K562 (cell line): ENCODE results near the gene EPN2. TPM values are rescaled to one million over a fixed set of nuclear protein-coding genes. Genes with fewer than 3 reads are reported as not detected.

Experiments
- ATAC-seq: fragments of 200-7000 bp; cut with Tn5 transposase; 3 replicates; pipeline ENCODE4 v1.9.1; 2020; ENCODE audit warnings: moderate library complexity
- BruUV-seq: library from RNA; stranded (reverse); fragments of 400-500 nt; replicated peaks from 2 replicates; lab custom pipeline; 2021; lab: Mats Ljungman, UMichigan
- CTCF ChIA-PET: fragments of 300-600 bp; formaldehyde crosslinking; extraction: SDS; loops from one replicate; lab custom pipeline; 2021; ENCODE audit warnings: low intra/inter-chr PET ratio; lab: Yijun Ruan, JAX
- POLR2A ChIA-PET: fragments of 300-600, 350-650 bp; sonication (Branson Sonifier 250); formaldehyde crosslinking; extraction: SDS; loops from one replicate; lab custom pipeline; 2021; ENCODE audit warnings: antibody characterized with exemption, inconsistent platforms; lab: Yijun Ruan, JAX
- DNase-seq, 4 experiments: peaks; one replicate each; pipeline versions ENCODE4 v3.0.0 to v3.0.0-alpha.2; 2011 to 2018; ENCODE audit warnings: low spot score in 3 of 4, mixed read lengths in 3 of 4; ENCODE audit errors: extremely low read depth in 1 of 4
- FAIRE-seq: peaks from 2 replicates; lab custom pipeline; 2011; peaks lifted over from hg19 to GRCh38; lab: Jason Lieb, UNC
- H2AFZ ChIP-seq: 2 replicates; pipeline ENCODE4 v1.6.0; 2011; ENCODE audit warnings: low read depth, low read length, control low read depth, inconsistent platforms
- H3K27ac ChIP-seq: fragments of 200-600 bp; 3 replicates; pipeline ENCODE4 v1.8.0; 2011; ENCODE audit warnings: low read depth, mild to moderate bottlenecking, control low read depth, inconsistent platforms, low read length, moderate library complexity, mixed read lengths; ENCODE audit errors: extremely low read depth
- H3K27me3 ChIP-seq, 2 experiments: fragments of 300-600 bp in 1 of 2; 2 replicates in 1 of 2; 3 replicates in 1 of 2; pipeline versions ENCODE4 v1.6.0 to v1.8.0; 2011; ENCODE audit warnings: inconsistent platforms in 2 of 2, low read length in 2 of 2, mild to moderate bottlenecking in 1 of 2, mixed read lengths in 1 of 2, moderate library complexity in 1 of 2; ENCODE audit not compliant: control insufficient read depth in 2 of 2, insufficient read depth in 2 of 2
- H3K36me3 ChIP-seq: fragments of 300-600 bp; 3 replicates; pipeline ENCODE4 v1.8.0; 2011; ENCODE audit warnings: mild to moderate bottlenecking, low read length, inconsistent platforms; ENCODE audit not compliant: control insufficient read depth, insufficient read depth
- H3K4me1 ChIP-seq, 2 experiments: fragments of 200-600 bp in 1 of 2; replicated peaks in 1 of 2; 2 replicates in 1 of 2; 3 replicates in 1 of 2; pipeline versions ENCODE4 v1.5.1 to v1.8.0; 2011; ENCODE audit warnings: inconsistent platforms in 2 of 2, low read length in 2 of 2, mild to moderate bottlenecking in 1 of 2, mixed read lengths in 1 of 2, moderate library complexity in 1 of 2; ENCODE audit not compliant: control insufficient read depth in 2 of 2, insufficient read depth in 2 of 2
- H3K4me2 ChIP-seq: 2 replicates; pipeline ENCODE4 v1.6.1; 2011; ENCODE audit warnings: low read length, control low read depth, inconsistent platforms, mixed read lengths; ENCODE audit not compliant: insufficient read depth
- H3K4me3 ChIP-seq: fragments of 200-600 bp; sonication (generic), shearing (Covaris generic); 2 replicates; pipeline ENCODE4 v1.5.1; 2016; ENCODE audit warnings: control low read depth, inconsistent platforms
- H3K79me2 ChIP-seq: fragments of 200-600 bp; 3 replicates; pipeline ENCODE4 v1.8.0; 2011; ENCODE audit warnings: low read length, inconsistent platforms; ENCODE audit not compliant: control insufficient read depth, insufficient read depth
- H3K9ac ChIP-seq, 2 experiments: 2 replicates each; pipeline versions ENCODE4 v1.6.0 to v1.6.1; 2011; ENCODE audit warnings: low read depth in 2 of 2, low read length in 2 of 2, control low read depth in 1 of 2, inconsistent platforms in 1 of 2, mild to moderate bottlenecking in 1 of 2, mixed read lengths in 1 of 2; ENCODE audit not compliant: insufficient read depth in 1 of 2
- H3K9me1 ChIP-seq: one replicate; pipeline ENCODE4 v1.6.0; 2011; ENCODE audit warnings: inconsistent platforms, mild to moderate bottlenecking, low read length, moderate library complexity; ENCODE audit not compliant: control insufficient read depth, insufficient read depth
- H3K9me3 ChIP-seq: replicated peaks from 2 replicates; pipeline ENCODE4 v1.5.1; 2011; ENCODE audit warnings: low read depth, low read length, inconsistent platforms; ENCODE audit not compliant: control insufficient read depth, insufficient read depth
- H4K20me1 ChIP-seq: replicated peaks from 2 replicates; pipeline ENCODE4 v1.6.1; 2011; ENCODE audit warnings: low read length, inconsistent platforms, mixed read lengths; ENCODE audit not compliant: control insufficient read depth, insufficient read depth
- HNRNPLL ChIP-seq: fragments of 200-400 bp; formaldehyde crosslinking; IDR thresholded peaks from 2 replicates; pipeline ENCODE4 v1.6.1; 2017; ENCODE audit warnings: low read length, low read depth, mild to moderate bottlenecking; ENCODE audit not compliant: poor library complexity, severe bottlenecking
- IFI16 ChIP-seq: fragments of 250-450 bp; sonication (Bioruptor Pico); IDR thresholded peaks from 2 replicates; pipeline ENCODE4 v2.1.2; 2022; ENCODE audit warnings: mild to moderate bottlenecking, inconsistent platforms
- NKRF ChIP-seq: fragments of 450-650 bp; IDR thresholded peaks from 2 replicates; pipeline ENCODE4 v1.6.1; 2016; ENCODE audit warnings: borderline replicate concordance
- PCBP2 ChIP-seq: fragments of 200-400 bp; formaldehyde crosslinking; IDR thresholded peaks from 2 replicates; pipeline ENCODE4 v1.6.1; 2018; ENCODE audit warnings: low read length, low read depth, mild to moderate bottlenecking, moderate library complexity; ENCODE audit not compliant: poor library complexity, severe bottlenecking
- SMARCE1 ChIP-seq: fragments of 450-650 bp; IDR thresholded peaks from 2 replicates; pipeline ENCODE4 v1.7.1; 2016; ENCODE audit warnings: mild to moderate bottlenecking
- SNRNP70 ChIP-seq: fragments of 200-400 bp; formaldehyde crosslinking; optimal IDR thresholded peaks from 2 replicates; pipeline ENCODE3; 2017; ENCODE audit warnings: low read depth, low read length
- ZNF324 ChIP-seq: fragments of 250-450 bp; sonication (Bioruptor Pico); IDR thresholded peaks from 2 replicates; pipeline ENCODE4 v1.4.0; 2020; ENCODE audit warnings: mild to moderate bottlenecking
- ZNF407 ChIP-seq: fragments of 450-650 bp; IDR thresholded peaks from 2 replicates; pipeline ENCODE4 v1.6.1; 2016; ENCODE audit warnings: low read depth
- WGBS: fragments of 100-300 bp; shearing (Covaris generic); methylation state at CpG from one replicate; pipeline ENCODE4 v1.1.6; 2016; ENCODE audit warnings: low coverage, mixed read lengths; ENCODE audit not compliant: insufficient coverage; ENCODE audit errors: missing lambda C conversion rate; 5-methylcytosine and 5-hydroxymethylcytosine counted together
- in situ Hi-C: fragments of 300-500 bp; cut with MboI; formaldehyde crosslinking; loops from 4 replicates; pipeline ENCODE4 v1.15.0; 2018; ENCODE audit warnings: inconsistent platforms, mixed read lengths
- intact Hi-C: fragments of 100-400 bp; cut with micrococcal nuclease; formaldehyde crosslinking; loops from 2 replicates; pipeline ENCODE4 v1.14.2; 2022
- polyA plus RNA-seq, 8 experiments: library from polyadenylated mRNA; depleted of rRNA in 4 of 8; stranded (reverse) in 5 of 8; unstranded in 3 of 8; fragments of >200 nt; fragmentation: Nextera tagmentation in 2 of 8; fragmentation: Illumina TruSeq in 1 of 8; extraction: Ambion mirVana in 2 of 8; extraction: Trizol in 1 of 8; gene quantifications; 2 replicates each; pipeline versions ENCODE4 v1.2.1 to v1.2.3, GENCODE V29; 2011 to 2014; ENCODE audit warnings: inconsistent platforms in 1 of 8, missing spikeins in 1 of 8
- total RNA-seq, 7 experiments: library from RNA; depleted of rRNA in 6 of 7; stranded (reverse); fragments of >200 nt in 6 of 7; fragmentation: Illumina TruSeq in 2 of 7; extraction: Trizol in 2 of 7; gene quantifications; 2 replicates each; pipeline versions ENCODE4 v1.2.1 to v1.2.3, GENCODE V29; 2011 to 2021; ENCODE audit warnings: low replicate concordance in 1 of 7
- TF ChIP-seq, protein P1 (sequence below): fragments of 450-650 bp; formaldehyde crosslinking; IDR thresholded peaks from 2 replicates; pipeline ENCODE4 v1.4.0; 2022; ENCODE audit warnings: missing genetic modification characterization

Gene EPN2
- total and polyA plus RNA-seq, 9 of the 15 experiments (the other 6 are each of a cell fraction or from before 2014, with no cell fraction given), result 1.0 to 12.9 (median 8.9) TPM

- TF ChIP-seq SMARCE1, result no peak
- no peak for TF ChIP-seq PCBP2
- TF ChIP-seq ZNF324 (CRISPR knock-in tag), result no peak
- TF ChIP-seq IFI16 (CRISPR knock-in tag), result no peak
- no peak for TF ChIP-seq SNRNP70
- TF ChIP-seq, protein P1, sequence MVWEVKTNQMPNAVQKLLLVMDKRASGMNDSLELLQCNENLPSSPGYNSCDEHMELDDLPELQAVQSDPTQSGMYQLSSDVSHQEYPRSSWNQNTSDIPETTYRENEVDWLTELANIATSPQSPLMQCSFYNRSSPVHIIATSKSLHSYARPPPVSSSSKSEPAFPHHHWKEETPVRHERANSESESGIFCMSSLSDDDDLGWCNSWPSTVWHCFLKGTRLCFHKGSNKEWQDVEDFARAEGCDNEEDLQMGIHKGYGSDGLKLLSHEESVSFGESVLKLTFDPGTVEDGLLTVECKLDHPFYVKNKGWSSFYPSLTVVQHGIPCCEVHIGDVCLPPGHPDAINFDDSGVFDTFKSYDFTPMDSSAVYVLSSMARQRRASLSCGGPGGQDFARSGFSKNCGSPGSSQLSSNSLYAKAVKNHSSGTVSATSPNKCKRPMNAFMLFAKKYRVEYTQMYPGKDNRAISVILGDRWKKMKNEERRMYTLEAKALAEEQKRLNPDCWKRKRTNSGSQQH (CRISPR knock-in tag), result no peak
These were observed 71.2 kb downstream of the EPN2 start (continued) for GRCh38 chr17:19308398-19308797.

- H3K27me3 ChIP-seq, result no peaks in the 10 kb centered on the region
- no peak for ATAC-seq
- peaks cover under 1% of the 10 kb centered on the region for H3K9me1 ChIP-seq
- peaks cover 16% of the 10 kb centered on the region; the same call in 2 of the 3 replicates for H3K36me3 ChIP-seq
- ChIA-PET POLR2A (no interaction called here), CTCF (no interaction called here)
- BruUV-seq, result no TSS peak
- no peak overlapping the region for H3K4me2 ChIP-seq
- H3K4me1 ChIP-seq, result peaks cover 13 to 22% of the 10 kb centered on the region in 2 experiments
- no peak overlapping the region for H2AFZ ChIP-seq
- whole genome bisulfite sequencing, result 91% methylated on average over 5 of the region's 5 CpGs
- no peak for DNase-seq
- peaks cover 2% of the 10 kb centered on the region; the same call in 1 of the 3 replicates for H3K79me2 ChIP-seq
- no peak overlapping the region for H3K9ac ChIP-seq
- no peaks in the 10 kb centered on the region for H4K20me1 ChIP-seq
- FAIRE-seq, result no peak
- H3K9me3 ChIP-seq, result no peaks in the 10 kb centered on the region
- in situ Hi-C loops (no loop called here), intact Hi-C loops (no loop called here)
- H3K4me3 ChIP-seq, result no peak overlapping the region
- H3K27ac ChIP-seq, result no peak overlapping the region
- no peak for TF ChIP-seq HNRNPLL
- TF ChIP-seq NKRF, result no peak
- no peak for TF ChIP-seq ZNF407
These were observed 72.5 kb downstream of the EPN2 start for GRCh38 chr17:19309701-19310100.
